Activated CD8-positive, alpha-beta memory T cell treated with anti-CD3 and anti-CD28 coated beads for 24 hours (primary cell): ENCODE measurements around the gene MARCHF3.
"Not testable (repeated sequence)": the region's sequence is repeated elsewhere in the genome, so short reads cannot be mapped to it uniquely, and the experiment has no call there.

Source experiments
- DNase-seq: peaks from one replicate; pipeline ENCODE4 v3.0.0-alpha.2; 2020

The MARCHF3 gene

GRCh38 chr5:126948011-126948355 lies 82.4 kb downstream of the MARCHF3 start:
- DNase-seq, result no peak

- DNase-seq, result no peak
Observed at GRCh38 chr5:126947146-126948010, 83.0 kb downstream of the MARCHF3 start.

- DNase-seq, result not testable (repeated sequence)
Observed at GRCh38 chr5:126942908-126943307, 87.5 kb downstream of the MARCHF3 start.

GRCh38 chr5:126941403-126941802 lies 89.0 kb downstream of the MARCHF3 start:
- no peak for DNase-seq

- no peak for DNase-seq
Observed at GRCh38 chr5:126939887-126940286, 90.5 kb downstream of the MARCHF3 start.

GRCh38 chr5:126938466-126938865 lies 91.9 kb downstream of the MARCHF3 start:
- no peak for DNase-seq

- DNase-seq, result no peak
Observed at GRCh38 chr5:126937771-126938170, 92.6 kb downstream of the MARCHF3 start.

- no peak for DNase-seq
Observed at GRCh38 chr5:126936775-126937418, 93.5 kb downstream of the MARCHF3 start.

- DNase-seq, result no peak
Observed at GRCh38 chr5:126931963-126932660, 98.2 kb downstream of the MARCHF3 start.

- DNase-seq, result no peak
Observed at GRCh38 chr5:126928041-126928440, 102.3 kb downstream of the MARCHF3 start.

- no peak for DNase-seq
Observed at GRCh38 chr5:126927429-126927828, 102.9 kb downstream of the MARCHF3 start.

GRCh38 chr5:126926187-126926586 lies 104.2 kb downstream of the MARCHF3 start:
- no peak for DNase-seq

GRCh38 chr5:126925482-126925881 lies 104.9 kb downstream of the MARCHF3 start:
- no peak for DNase-seq

GRCh38 chr5:126924331-126925033 lies 105.9 kb downstream of the MARCHF3 start:
- DNase-seq, result no peak

- no peak for DNase-seq
Observed at GRCh38 chr5:126921241-126922091, 108.9 kb downstream of the MARCHF3 start.

- DNase-seq, result no peak
Observed at GRCh38 chr5:126920291-126920690, 110.1 kb downstream of the MARCHF3 start.

- DNase-seq, result no peak
Observed at GRCh38 chr5:126919566-126919965, 110.8 kb downstream of the MARCHF3 start.

- DNase-seq, result no peak
Observed at GRCh38 chr5:126918615-126918957, 111.8 kb downstream of the MARCHF3 start.

GRCh38 chr5:126917918-126918614 lies 112.3 kb downstream of the MARCHF3 start:
- DNase-seq, result no peak

- no peak for DNase-seq
Observed at GRCh38 chr5:126915496-126915895, 114.9 kb downstream of the MARCHF3 start.

- no peak for DNase-seq
Observed at GRCh38 chr5:126914801-126915436, 115.4 kb downstream of the MARCHF3 start.
